Fibroblast of lung (primary cell): Measurements from ENCODE around the gene CHST13. TPM values are rescaled to one million over a fixed set of nuclear protein-coding genes. Genes with fewer than 3 reads are reported as not detected.

ENCODE experiments used
- DNase-seq, 2 donors: peaks; one replicate each; pipeline versions ENCODE4 v3.0.0 to v3.0.0-alpha.2; 2010; ENCODE audit warnings: low read depth in 2 of 2
- H2AFZ ChIP-seq: 2 replicates; pipeline ENCODE4 v1.5.1; 2012; ENCODE audit warnings: low read length, control low read depth, inconsistent platforms
- H3K27ac ChIP-seq: 2 replicates; pipeline ENCODE4 v1.5.1; 2011; ENCODE audit warnings: low read length, control low read depth; ENCODE audit not compliant: insufficient read depth
- H3K27me3 ChIP-seq: 2 replicates; pipeline ENCODE4 v1.5.1; 2011; ENCODE audit warnings: mild to moderate bottlenecking, low read length; ENCODE audit not compliant: control insufficient read depth, insufficient read depth
- H3K36me3 ChIP-seq: 2 replicates; pipeline ENCODE4 v1.5.1; 2011; ENCODE audit warnings: low read length; ENCODE audit not compliant: control insufficient read depth, insufficient read depth
- H3K4me1 ChIP-seq: 2 replicates; pipeline ENCODE4 v1.5.1; 2011; ENCODE audit warnings: low read length; ENCODE audit not compliant: control insufficient read depth, insufficient read depth; ENCODE audit errors: extremely low read depth
- H3K4me2 ChIP-seq: 2 replicates; pipeline ENCODE4 v1.5.1; 2011; ENCODE audit warnings: low read length, control low read depth; ENCODE audit not compliant: insufficient read depth; ENCODE audit errors: extremely low read depth
- H3K4me3 ChIP-seq, 4 experiments: fragments of 200-600 bp in 1 of 4; sonication (generic) in 1 of 4; replicated peaks in 1 of 4; 2 replicates each; pipeline ENCODE4 v1.5.1; 2011 to 2016; ENCODE audit warnings: low read length in 4 of 4, low read depth in 3 of 4, mild to moderate bottlenecking in 3 of 4, control low read depth in 2 of 4, inconsistent platforms in 1 of 4, mixed read lengths in 1 of 4; ENCODE audit not compliant: insufficient read depth in 1 of 4; ENCODE audit errors: control extremely low read depth in 1 of 4
- H3K79me2 ChIP-seq: 2 replicates; pipeline ENCODE4 v1.5.1; 2012; ENCODE audit warnings: mild to moderate bottlenecking, low read length, inconsistent platforms; ENCODE audit not compliant: control insufficient read depth, insufficient read depth
- H3K9ac ChIP-seq: 2 replicates; pipeline ENCODE4 v1.5.1; 2011; ENCODE audit warnings: mild to moderate bottlenecking, low read length, control low read depth; ENCODE audit not compliant: insufficient read depth
- H3K9me3 ChIP-seq: 2 replicates; pipeline ENCODE4 v1.5.1; 2012; ENCODE audit warnings: low read depth, low read length; ENCODE audit not compliant: control insufficient read depth, insufficient read depth
- H4K20me1 ChIP-seq: 2 replicates; pipeline ENCODE4 v1.5.1; 2011; ENCODE audit warnings: low read length; ENCODE audit not compliant: control insufficient read depth, insufficient read depth; ENCODE audit errors: extremely low read depth
- EZH2 ChIP-seq: IDR thresholded peaks from 2 replicates; pipeline ENCODE4 v1.5.1; 2012; ENCODE audit warnings: low read length, control low read depth, mild to moderate bottlenecking; ENCODE audit errors: missing control alignments
- polyA plus RNA-seq, 2 donors: library from polyadenylated mRNA; depleted of rRNA in 1 of 2; stranded (reverse) in 1 of 2; unstranded in 1 of 2; fragments of >200 nt; gene quantifications; 2 replicates each; pipeline ENCODE4 v1.2.1, GENCODE V29; 2011 to 2012; ENCODE audit warnings: missing spikeins in 1 of 2
- total RNA-seq: library from RNA; depleted of rRNA; stranded (reverse); fragments of >200 nt; gene quantifications from 2 replicates; pipeline ENCODE4 v1.2.1, GENCODE V29; 2014
- TF ChIP-seq, protein P1 (sequence below), 2 donors: IDR thresholded peaks in 1 of 2; conservative IDR thresholded peaks in 1 of 2; 1 replicate in 1 of 2; 2 replicates in 1 of 2; pipeline ENCODE4 v1.5.1; 2011 to 2012; ENCODE audit warnings: low read length in 2 of 2, control low read depth in 1 of 2, inconsistent platforms in 1 of 2, low read depth in 1 of 2, mild to moderate bottlenecking in 1 of 2

The CHST13 gene
- total and polyA plus RNA-seq, 2 donors (not counting 1 experiment from before 2014, with no cell fraction given), result under 0.01 TPM; not detected in 1

DNA sequence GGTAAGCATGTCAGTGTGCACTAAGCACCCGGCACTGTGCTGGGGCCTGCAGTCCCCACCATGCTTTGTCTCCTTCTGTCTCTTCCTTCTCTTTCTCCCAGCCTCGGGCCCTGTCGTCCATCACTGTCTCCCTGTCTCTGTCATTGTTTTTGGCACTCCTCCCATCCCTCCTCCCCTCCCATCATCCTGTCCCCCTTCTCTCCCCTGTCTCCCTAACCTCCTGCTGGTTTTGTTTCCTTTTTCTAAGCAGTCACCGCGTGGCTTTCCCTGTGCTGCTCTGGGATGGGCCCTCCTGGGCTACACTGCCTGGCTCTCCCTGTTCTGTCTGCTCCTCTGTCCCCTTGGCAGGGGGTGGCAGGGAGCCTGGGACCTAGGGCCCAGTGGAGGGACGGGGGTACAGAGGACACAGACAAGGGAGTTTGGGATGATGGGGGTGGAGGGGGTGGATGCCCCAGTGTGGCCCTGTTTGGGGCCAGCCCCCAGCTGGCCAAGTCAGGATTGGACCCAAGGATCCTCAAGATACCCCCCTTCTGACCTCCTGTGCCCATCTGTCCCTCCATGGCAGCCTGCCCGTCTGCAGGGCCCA is 5.7 kb downstream of the CHST13 start:
- Histone ChIP-seq H3K4me2 (no peak overlapping the region), H3K9me3 (no peaks in the 10 kb centered on the region), H3K36me3 (no peaks in the 10 kb centered on the region), H4K20me1 (no peaks in the 10 kb centered on the region), H3K9ac (no peak overlapping the region), H2AFZ (no peak overlapping the region), H3K27me3 (peaks cover 5% of the 10 kb centered on the region), H3K4me1 (no peaks in the 10 kb centered on the region), H3K4me3 (no peak overlapping the region), H3K79me2 (no peaks in the 10 kb centered on the region), H3K27ac (no peak overlapping the region)
- TF ChIP-seq EZH2, result no peak
- TF ChIP-seq, protein P1, sequence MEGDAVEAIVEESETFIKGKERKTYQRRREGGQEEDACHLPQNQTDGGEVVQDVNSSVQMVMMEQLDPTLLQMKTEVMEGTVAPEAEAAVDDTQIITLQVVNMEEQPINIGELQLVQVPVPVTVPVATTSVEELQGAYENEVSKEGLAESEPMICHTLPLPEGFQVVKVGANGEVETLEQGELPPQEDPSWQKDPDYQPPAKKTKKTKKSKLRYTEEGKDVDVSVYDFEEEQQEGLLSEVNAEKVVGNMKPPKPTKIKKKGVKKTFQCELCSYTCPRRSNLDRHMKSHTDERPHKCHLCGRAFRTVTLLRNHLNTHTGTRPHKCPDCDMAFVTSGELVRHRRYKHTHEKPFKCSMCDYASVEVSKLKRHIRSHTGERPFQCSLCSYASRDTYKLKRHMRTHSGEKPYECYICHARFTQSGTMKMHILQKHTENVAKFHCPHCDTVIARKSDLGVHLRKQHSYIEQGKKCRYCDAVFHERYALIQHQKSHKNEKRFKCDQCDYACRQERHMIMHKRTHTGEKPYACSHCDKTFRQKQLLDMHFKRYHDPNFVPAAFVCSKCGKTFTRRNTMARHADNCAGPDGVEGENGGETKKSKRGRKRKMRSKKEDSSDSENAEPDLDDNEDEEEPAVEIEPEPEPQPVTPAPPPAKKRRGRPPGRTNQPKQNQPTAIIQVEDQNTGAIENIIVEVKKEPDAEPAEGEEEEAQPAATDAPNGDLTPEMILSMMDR (conservative IDR thresholded peaks at IDR 0.05 in 1 of 2, IDR thresholded peaks at IDR 0.05 in 1 of 2; ENCODE audit: low read depth in 1 of 2, low read length in 2 of 2), result no peak
- no peak for DNase-seq

DNA sequence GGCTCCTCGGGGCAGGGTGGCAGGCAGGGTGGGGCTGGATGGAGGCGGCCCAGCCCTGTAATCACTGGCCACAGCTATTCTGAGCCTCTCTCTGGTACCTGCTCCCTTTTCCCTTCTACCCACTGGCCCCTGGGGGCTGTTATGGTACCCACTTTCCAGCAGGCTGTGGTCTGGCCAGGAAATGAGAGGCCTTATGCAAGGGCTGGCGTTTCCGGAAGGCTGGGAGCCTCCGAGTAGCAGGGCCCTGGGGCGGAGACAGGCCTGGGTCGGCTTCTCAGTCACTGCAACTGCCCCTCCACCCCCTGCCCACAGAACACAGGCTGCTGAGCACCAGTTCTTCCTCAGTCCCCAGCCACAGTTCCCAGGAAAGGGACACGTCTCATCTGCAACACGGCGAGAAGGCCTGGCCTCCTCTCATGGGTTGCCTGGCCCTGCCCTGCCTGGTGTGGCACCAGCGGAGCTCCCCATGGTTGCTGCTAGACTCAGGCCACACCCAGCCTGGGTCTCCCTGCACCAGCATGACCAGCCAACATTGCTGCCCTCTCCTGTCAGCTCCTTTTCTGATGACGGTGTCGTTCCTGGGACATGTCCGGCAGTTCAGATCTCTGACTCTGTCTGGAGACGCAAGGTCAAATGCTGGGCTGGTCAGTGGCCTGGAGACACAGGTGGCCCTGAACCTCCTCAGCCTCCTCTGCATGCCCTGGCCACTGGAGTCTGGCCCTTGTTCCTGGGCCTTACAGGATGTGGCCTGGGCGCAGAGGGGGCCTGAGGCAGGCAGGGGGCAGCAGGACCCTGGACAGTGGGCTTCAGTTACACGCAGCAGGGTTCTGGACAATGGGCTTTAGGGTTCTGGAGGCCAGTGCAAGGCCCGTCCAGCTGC is 6.5 kb downstream of the CHST13 start:
- no peak overlapping the region for H2AFZ ChIP-seq
- H3K27ac ChIP-seq, result no peak overlapping the region
- no peak overlapping the region for H3K4me2 ChIP-seq
- H3K36me3 ChIP-seq, result no peaks in the 10 kb centered on the region
- no peaks in the 10 kb centered on the region for H3K9me3 ChIP-seq
- no peaks in the 10 kb centered on the region for H3K4me1 ChIP-seq
- no peak overlapping the region for H3K9ac ChIP-seq
- no peak for DNase-seq
- H3K79me2 ChIP-seq, result no peaks in the 10 kb centered on the region
- H3K27me3 ChIP-seq, result peaks cover 13% of the 10 kb centered on the region
- H3K4me3 ChIP-seq, result no peak overlapping the region
- H4K20me1 ChIP-seq, result no peaks in the 10 kb centered on the region
- TF ChIP-seq, protein P1 (conservative IDR thresholded peaks at IDR 0.05 in 1 of 2, IDR thresholded peaks at IDR 0.05 in 1 of 2; ENCODE audit: low read depth in 1 of 2, low read length in 2 of 2), result no peak
- TF ChIP-seq EZH2, result no peak

DNA sequence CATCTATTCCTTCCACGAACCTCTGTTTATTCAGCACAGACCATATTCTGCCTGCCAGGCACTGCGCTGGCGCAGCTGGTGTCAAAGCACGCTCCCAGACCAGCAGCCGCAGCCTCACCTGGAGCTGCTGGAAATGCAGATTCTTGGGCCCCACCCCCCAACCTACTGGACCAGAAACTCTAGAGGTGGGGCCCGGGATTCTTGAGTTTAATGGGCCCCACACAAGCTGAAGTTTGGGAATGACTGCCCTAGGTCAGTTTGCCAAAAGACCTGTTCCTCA is 7.0 kb downstream of the CHST13 start:
- Histone ChIP-seq H3K9me3 (no peaks in the 10 kb centered on the region), H3K79me2 (no peaks in the 10 kb centered on the region), H2AFZ (no peak overlapping the region), H3K27me3 (peaks cover 17% of the 10 kb centered on the region), H3K4me2 (no peak overlapping the region), H3K9ac (no peak overlapping the region), H3K4me1 (no peaks in the 10 kb centered on the region), H3K36me3 (no peaks in the 10 kb centered on the region), H3K4me3 (no peak overlapping the region), H4K20me1 (no peaks in the 10 kb centered on the region), H3K27ac (no peak overlapping the region)
- no peak for DNase-seq
- TF ChIP-seq EZH2, result no peak
- TF ChIP-seq, protein P1 (conservative IDR thresholded peaks at IDR 0.05 in 1 of 2, IDR thresholded peaks at IDR 0.05 in 1 of 2; ENCODE audit: low read depth in 1 of 2, low read length in 2 of 2), result no peak
